Measurements from ENCODE around the gene MTMR3.
"Not testable (repeated sequence)": the region's sequence is repeated elsewhere in the genome, so short reads cannot be mapped to it uniquely, and the experiment has no call there.

MTMR3 gene

GRCh38 chr22:30061094-30061493 is 178.1 kb downstream of the MTMR3 start:
- DNase-seq, result not testable (repeated sequence)

- no peak for DNase-seq
These were observed 179.3 kb downstream of the MTMR3 start for GRCh38 chr22:30062259-30062658.

- DNase-seq, result no peak
These were observed 180.0 kb downstream of the MTMR3 start for GRCh38 chr22:30062950-30063349.

- DNase-seq, result no peak
These were observed 181.2 kb downstream of the MTMR3 start for GRCh38 chr22:30064172-30064571.

- DNase-seq, result no peak
These were observed 190.8 kb downstream of the MTMR3 start for GRCh38 chr22:30073743-30074142.

- DNase-seq, result no peak
These were observed 191.2 kb downstream of the MTMR3 start for GRCh38 chr22:30074147-30074546.

GRCh38 chr22:30074994-30075393 is 192.0 kb downstream of the MTMR3 start:
- DNase-seq, result no peak

- no peak for DNase-seq
These were observed 194.4 kb downstream of the MTMR3 start for GRCh38 chr22:30077279-30077880.

- no peak for DNase-seq
These were observed 195.6 kb downstream of the MTMR3 start for GRCh38 chr22:30078320-30079311.

- no peak for DNase-seq
These were observed 197.1 kb downstream of the MTMR3 start, which contains the start of gene HORMAD2 for GRCh38 chr22:30079952-30080533. HORMAD2 (plus strand) TSS chr22:30080464; CDS start chr22:30093953, 13,489 bp downstream.
